ENCODE measurements around the gene LTBP3.

Gene LTBP3

GRCh38 chr11:65553301-65554001, 4.7 kb downstream of the LTBP3 start:
- DNase-seq: no peak

- no peak for DNase-seq
Measured at GRCh38 chr11:65552388-65552951, 5.7 kb downstream of the LTBP3 start.

GRCh38 chr11:65551572-65552387, 6.4 kb downstream of the LTBP3 start:
- DNase-seq: no peak

- DNase-seq: no peak
Measured at GRCh38 chr11:65549096-65549495, 9.1 kb downstream of the LTBP3 start.

GRCh38 chr11:65548395-65548794, 9.8 kb downstream of the LTBP3 start:
- DNase-seq: no peak

GRCh38 chr11:65547446-65548125, 10.6 kb downstream of the LTBP3 start:
- DNase-seq: no peak

- no peak for DNase-seq
Measured at GRCh38 chr11:65546217-65546958, 11.8 kb downstream of the LTBP3 start.

- DNase-seq: no peak
Measured at GRCh38 chr11:65545853-65546216, 12.3 kb downstream of the LTBP3 start.

GRCh38 chr11:65542738-65543390, 15.3 kb downstream of the LTBP3 start:
- no peak for DNase-seq

- no peak for DNase-seq
Measured at GRCh38 chr11:65541093-65541982, 16.8 kb downstream of the LTBP3 start.

- DNase-seq: peak; percentile 49 to 82
Measured at GRCh38 chr11:65540290-65541092, 17.7 kb downstream of the LTBP3 start.

GRCh38 chr11:65539744-65540289, 18.3 kb downstream of the LTBP3 start:
- no peak for DNase-seq

- DNase-seq: no peak
Measured at GRCh38 chr11:65538915-65539743, 19.0 kb downstream of the LTBP3 start.

GRCh38 chr11:65538232-65538914, 19.8 kb downstream of the LTBP3 start:
- no peak for DNase-seq

- DNase-seq: no peak
Measured at GRCh38 chr11:65537620-65538231, 20.4 kb downstream of the LTBP3 start.

GRCh38 chr11:65537296-65537597, 20.9 kb downstream of the LTBP3 start:
- DNase-seq: no peak

- no peak for DNase-seq
Measured at GRCh38 chr11:65536412-65537295, 21.5 kb downstream of the LTBP3 start.
